Loucy (cell line): Measurements from ENCODE around the gene SMCR8.

Source experiments
- CTCF ChIP-seq: fragments of 200-600 bp; sonication (generic); conservative IDR thresholded peaks from 2 replicates; pipeline ENCODE4 v1.5.1; 2014; ENCODE audit warnings: mild to moderate bottlenecking, antibody characterized with exemption, low read length
- EZH2phosphoT487 ChIP-seq: fragments of 200-600 bp; IDR thresholded peaks from 2 replicates; pipeline ENCODE4 v1.6.1; 2018; ENCODE audit warnings: antibody characterized with exemption, mild to moderate bottlenecking, moderate library complexity, borderline replicate concordance

- TF ChIP-seq CTCF (no peak), EZH2phosphoT487 (no peak)
Observed at GRCh38 chr17:18318117-18318516, 3.0 kb downstream of the SMCR8 start.
